Skin epidermis (tissue), 12 donors: ENCODE results near the gene ASTN2.

Experiments
- H3K27ac ChIP-seq, 21 experiments: fragments of 200-600 bp; sonication (generic) in 11 of 21; one replicate each; pipeline ENCODE4 v1.5.0; 2020; ENCODE audit warnings: mild to moderate bottlenecking in 3 of 21, inconsistent platforms in 2 of 21, moderate library complexity in 2 of 21
- H3K4me3 ChIP-seq, 7 experiments: fragments of 200-600 bp; sonication (generic) in 2 of 7; one replicate each; pipeline ENCODE4 v1.5.0; 2020; ENCODE audit warnings: inconsistent platforms in 2 of 7, mild to moderate bottlenecking in 2 of 7, moderate library complexity in 1 of 7

ASTN2 gene

GRCh38 chr9:116381350-116381749 is 1033.5 kb downstream of the ASTN2 start:
- H3K4me3 ChIP-seq, result no peak overlapping the region
- no peak overlapping the region for H3K27ac ChIP-seq

- H3K27ac ChIP-seq, result no peak overlapping the region
- no peak overlapping the region for H3K4me3 ChIP-seq
These were observed 1034.3 kb downstream of the ASTN2 start for GRCh38 chr9:116380496-116380995.

GRCh38 chr9:116379821-116380220 is 1035.0 kb downstream of the ASTN2 start:
- Histone ChIP-seq H3K27ac (no peak overlapping the region), H3K4me3 (no peak overlapping the region)

GRCh38 chr9:116378873-116379272 is 1036.0 kb downstream of the ASTN2 start:
- no peak overlapping the region for H3K27ac ChIP-seq
- H3K4me3 ChIP-seq, result no peak overlapping the region

GRCh38 chr9:116377179-116377798 is 1037.6 kb downstream of the ASTN2 start:
- peak overlapping the region in 4 of 21 experiments; percentile 6 to 47 (median 30) for H3K27ac ChIP-seq
- no peak overlapping the region for H3K4me3 ChIP-seq
